Right renal pelvis (tissue), 4 donors: ENCODE results near the gene SLC10A6. TPM values are rescaled to one million over a fixed set of nuclear protein-coding genes. Genes with fewer than 3 reads are reported as not detected.
"Not testable (repeated sequence)": the region's sequence is repeated elsewhere in the genome, so short reads cannot be mapped to it uniquely, and the experiment has no call there.

Source experiments
- DNase-seq, 4 donors: peaks; one replicate each; pipeline ENCODE4 v3.0.0-alpha.2; 2013; ENCODE audit warnings: low read depth in 4 of 4, low spot score in 3 of 4, missing footprints in 1 of 4
- polyA plus RNA-seq, 4 donors: library from polyadenylated mRNA; unstranded; fragments of 120-200 nt; gene quantifications; one replicate each; pipeline ENCODE4 v1.2.1, GENCODE V29; 2013; ENCODE audit not compliant: insufficient read length in 4 of 4

Gene SLC10A6, protein sequence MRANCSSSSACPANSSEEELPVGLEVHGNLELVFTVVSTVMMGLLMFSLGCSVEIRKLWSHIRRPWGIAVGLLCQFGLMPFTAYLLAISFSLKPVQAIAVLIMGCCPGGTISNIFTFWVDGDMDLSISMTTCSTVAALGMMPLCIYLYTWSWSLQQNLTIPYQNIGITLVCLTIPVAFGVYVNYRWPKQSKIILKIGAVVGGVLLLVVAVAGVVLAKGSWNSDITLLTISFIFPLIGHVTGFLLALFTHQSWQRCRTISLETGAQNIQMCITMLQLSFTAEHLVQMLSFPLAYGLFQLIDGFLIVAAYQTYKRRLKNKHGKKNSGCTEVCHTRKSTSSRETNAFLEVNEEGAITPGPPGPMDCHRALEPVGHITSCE
- under 1 TPM; 0.11 to 0.17 (median 0.13) TPM for polyA plus RNA-seq

GRCh38 chr4:86848732-86849619, at the start of gene SLC10A6:
SLC10A6 (minus strand) TSS chr4:86849384; CDS start chr4:86849115, 269 bp downstream.
- DNase-seq: no peak

- no peak for DNase-seq
Observed at GRCh38 chr4:86898562-86898961, 49.4 kb upstream of the SLC10A6 start.

- no peak for DNase-seq
Observed at GRCh38 chr4:86896596-86896995, 47.4 kb upstream of the SLC10A6 start.

- DNase-seq: peak; percentile 59 to 63 (median 60)
Observed at GRCh38 chr4:86895692-86896488, 46.7 kb upstream of the SLC10A6 start.

DNA sequence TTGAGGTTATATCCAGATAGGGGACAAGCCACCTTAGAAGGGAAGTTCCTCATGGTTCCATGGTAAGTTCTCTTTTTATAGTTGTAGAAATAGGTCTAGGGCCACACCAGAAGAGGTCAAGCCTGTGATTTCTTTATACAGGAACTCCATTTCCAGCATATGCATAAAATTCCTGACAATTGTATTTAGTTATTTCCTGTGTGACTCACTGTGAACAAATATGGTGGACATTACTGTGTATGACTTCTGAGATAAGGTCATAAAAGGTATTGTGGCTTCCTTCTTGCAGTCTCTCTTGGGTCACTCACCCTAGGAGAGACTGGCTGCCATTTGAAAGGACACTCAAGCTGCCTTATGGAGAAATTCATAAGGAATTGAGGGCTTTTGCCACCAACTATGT, 45.3 kb upstream of the SLC10A6 start:
- DNase-seq: no peak

DNA sequence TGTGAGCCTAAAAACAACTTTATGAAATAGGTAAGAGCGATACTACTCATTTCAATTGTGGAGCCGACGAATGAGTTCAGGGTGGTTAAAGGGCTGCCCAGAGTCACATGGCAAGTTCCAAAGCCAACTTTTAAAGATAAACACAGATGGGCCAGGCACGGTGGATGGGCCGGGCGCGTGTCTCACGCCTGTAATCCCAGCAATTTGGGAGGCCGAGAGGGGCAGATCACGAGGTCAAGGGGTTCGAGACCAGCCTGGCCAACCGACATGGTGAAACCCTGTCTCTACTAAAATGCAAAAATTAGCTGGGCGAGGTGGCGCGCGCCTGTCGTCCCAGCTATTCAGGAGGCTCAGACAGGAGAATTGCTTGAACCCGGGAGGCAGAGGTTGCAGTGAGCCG, 44.0 kb upstream of the SLC10A6 start:
- no peak for DNase-seq

GRCh38 chr4:86892636-86892960, 43.4 kb upstream of the SLC10A6 start:
- DNase-seq: no peak

DNA sequence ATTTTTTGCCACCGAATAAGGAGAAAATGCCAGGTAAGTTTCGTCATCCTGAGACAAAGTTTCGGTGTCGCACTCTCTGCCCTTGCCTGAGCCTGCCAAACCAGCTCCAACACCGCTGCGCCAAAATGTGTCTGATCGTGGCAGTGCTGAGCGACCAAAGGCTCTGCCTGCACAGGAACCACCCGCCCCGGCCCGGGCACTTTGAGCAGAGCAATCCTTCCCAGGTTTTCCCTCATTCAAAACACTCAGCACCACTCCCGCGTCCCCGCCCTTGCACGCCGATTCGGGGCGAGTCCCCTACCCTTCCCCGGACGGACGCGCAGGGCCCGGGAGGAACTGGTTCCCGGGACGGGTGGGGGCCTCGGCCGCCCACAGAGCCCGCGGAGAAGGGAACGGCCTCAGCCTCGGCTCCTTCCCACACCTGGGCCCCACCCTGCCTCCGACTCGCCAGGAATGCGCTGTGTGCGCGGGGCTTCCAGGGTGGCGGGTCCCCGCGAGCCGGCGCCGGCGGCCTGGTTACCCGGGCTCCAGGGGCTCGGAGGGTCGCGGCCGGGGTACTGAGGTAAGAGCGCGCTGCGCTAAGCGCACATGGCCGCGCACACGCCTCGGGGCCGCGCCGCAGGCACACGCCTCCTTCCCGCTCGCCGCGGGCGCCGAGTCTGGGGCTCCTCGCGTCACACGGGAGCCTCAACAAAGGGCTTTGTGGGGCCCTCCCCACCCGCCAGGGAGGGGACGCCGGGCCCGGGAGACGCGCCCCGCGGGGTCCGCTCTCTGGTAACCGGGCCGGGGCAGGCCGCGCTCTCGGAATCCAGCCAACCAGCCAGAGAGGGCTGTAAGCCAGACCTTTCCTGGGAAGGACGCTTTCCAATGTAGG, 42.8 kb upstream of the SLC10A6 start, which contains the start of gene C4orf36:
TSS of gene C4orf36 (minus strand) at position 661 of the 874 bp plus-strand sequence. CDS start 902 bp downstream, outside the sequence.
- DNase-seq: peak; percentile 36 to 62 (median 58)

DNA sequence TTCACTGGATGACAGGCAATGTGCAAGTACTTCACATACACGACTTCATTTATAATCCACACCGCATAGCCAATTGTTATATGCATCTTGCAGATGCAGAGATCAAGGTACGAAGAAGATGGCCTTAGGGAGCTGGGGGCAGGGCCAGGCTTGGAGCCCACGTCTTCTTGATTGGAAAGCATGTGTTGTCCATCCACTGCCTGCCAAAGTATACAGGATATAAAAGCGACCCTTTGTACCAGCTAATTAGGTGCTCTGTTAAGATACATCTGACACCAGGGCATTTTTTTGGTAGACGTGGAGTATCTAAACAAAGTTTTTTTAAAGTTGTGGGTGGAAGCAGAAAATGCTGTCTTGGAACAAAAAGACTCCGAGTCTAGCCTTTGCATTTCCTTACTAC, 41.6 kb upstream of the SLC10A6 start:
- DNase-seq: no peak

DNA sequence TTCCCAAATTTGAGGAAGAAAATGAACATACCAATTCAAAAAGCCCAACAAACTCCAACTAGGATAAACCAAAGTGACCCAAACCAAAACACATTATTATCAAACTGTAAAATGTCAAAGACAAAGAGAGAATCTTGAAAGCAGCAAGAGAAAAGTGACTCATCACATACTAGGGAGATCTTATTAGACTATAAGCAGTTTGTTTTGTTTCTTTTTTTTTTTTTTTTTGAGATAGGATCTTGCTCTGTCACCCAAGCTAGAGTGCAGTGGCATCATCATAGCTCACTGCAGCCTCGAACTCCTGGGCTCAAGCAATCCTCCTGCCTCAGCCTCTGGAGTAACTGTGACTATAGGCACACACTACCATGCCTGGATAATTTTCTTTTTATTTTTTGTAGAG, 30.5 kb upstream of the SLC10A6 start:
- no peak for DNase-seq

- DNase-seq: no peak
Observed at GRCh38 chr4:86878640-86879039, 29.5 kb upstream of the SLC10A6 start.

DNA sequence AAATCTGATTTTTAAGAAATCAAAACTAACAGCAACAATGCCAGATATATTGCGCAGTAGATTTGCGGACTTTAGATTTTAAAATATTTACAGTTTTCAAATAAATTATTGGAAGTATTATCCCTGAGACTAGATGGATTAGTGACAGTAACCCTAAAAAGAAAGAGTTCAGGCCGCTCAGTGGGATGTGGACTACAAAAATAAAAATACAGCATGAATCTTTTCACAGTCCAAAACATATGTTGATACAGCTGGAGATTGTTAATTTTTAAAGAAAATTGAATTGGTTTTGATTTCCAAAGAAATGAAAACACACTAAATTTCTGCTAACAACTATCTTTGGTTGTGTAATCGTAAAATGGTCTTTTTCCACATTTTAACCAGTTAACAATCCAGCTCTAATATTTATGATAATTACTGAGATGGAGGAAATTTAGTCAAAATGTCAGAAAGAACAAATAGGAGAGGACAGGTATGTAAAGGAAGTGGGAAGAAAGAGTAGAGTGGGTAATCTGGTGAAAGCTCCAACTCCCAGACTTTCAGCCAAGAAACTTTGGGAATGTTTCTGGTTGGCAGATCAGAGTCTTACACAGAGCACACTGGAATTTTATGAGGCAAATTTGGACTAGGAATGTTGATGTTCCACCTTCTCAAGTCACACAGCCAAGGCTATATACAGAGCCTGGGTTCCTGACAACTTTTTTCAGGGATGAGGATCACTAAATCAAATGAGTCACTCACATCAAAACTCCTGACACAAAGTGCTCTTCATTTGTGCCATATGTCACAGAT, 27.9 kb upstream of the SLC10A6 start:
- DNase-seq: no peak

GRCh38 chr4:86875436-86875835, 26.3 kb upstream of the SLC10A6 start:
- DNase-seq: not testable (repeated sequence)

DNA sequence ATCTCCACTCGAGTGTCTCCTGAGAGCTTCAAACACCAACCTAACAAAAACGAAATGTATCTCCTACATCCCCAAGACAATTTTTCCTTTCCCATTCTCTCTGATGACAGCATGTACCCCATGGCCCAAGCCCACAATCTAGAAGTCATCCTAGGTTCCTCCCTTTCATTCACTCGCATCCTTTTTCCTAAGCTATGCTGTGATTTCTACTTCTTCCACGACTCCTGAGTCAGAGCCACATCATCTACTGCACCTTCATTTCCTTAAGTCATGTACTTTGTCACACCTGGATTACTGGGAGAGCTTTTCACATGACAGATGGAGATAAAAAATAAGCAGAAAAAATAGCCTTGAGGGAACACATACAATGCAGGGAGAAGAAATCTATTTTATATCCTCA, 23.0 kb upstream of the SLC10A6 start:
- DNase-seq: no peak

DNA sequence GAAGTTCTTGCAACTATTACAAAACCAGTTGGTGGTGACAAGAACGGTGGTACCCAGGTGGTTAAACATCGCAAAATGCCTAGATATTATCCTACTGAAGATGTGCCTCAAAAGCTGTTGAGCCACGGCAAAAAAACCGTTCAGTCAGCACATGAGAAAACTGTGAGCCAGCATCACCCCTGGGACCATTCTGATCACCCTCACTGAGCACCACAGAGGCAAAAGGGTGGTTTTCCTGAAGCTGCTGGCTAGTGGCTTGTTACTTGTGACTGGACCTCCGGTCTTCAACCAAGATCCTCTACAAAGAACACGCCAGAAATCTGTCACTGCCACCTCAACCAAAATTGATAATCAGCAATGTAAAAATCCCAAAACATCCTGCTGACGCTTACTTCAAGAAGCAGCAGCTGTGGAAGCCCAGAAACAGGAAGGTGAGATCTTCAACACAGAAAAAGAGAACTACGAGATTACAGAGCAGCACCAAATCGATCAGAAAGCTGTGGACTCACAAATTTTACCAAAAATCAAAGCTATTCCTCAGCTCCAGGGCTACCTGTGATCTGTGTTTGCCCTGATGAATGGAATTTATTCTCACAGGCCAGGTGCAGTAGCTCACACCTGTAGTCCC, 21.4 kb upstream of the SLC10A6 start:
- DNase-seq: no peak

DNA sequence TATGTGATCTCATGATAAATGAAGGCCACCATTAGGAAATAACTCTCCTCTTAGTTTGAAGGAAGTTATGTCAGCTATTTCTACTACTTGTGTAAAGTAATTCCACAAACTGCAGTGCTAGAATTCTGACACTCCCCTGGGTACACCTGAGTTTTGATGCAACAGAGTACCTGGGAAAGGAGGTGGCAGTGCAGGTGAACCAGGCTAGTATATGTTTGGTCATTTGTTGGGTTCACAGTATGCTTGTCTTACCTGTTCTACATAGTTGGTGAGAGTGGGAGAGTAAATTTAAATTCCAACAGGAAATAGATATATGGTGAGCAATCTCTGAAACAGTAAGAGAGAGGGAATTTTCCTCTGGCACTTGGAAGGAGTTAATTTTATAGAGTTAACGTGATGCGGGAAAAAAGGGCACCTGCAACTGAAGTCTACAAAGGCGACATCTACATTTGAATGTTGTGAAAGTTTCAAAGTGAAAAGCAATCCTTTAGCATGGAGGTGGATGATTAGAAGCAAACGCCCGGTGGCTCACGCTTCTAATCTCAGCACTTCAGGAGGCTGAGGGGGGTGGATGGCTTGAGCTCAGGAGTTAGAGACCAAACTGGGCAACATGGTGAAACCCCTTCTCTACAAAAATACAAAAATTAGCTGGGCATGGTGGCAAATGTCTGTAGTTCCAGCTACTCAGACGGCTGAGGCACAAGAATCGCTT, 8.3 kb upstream of the SLC10A6 start:
- DNase-seq: no peak

DNA sequence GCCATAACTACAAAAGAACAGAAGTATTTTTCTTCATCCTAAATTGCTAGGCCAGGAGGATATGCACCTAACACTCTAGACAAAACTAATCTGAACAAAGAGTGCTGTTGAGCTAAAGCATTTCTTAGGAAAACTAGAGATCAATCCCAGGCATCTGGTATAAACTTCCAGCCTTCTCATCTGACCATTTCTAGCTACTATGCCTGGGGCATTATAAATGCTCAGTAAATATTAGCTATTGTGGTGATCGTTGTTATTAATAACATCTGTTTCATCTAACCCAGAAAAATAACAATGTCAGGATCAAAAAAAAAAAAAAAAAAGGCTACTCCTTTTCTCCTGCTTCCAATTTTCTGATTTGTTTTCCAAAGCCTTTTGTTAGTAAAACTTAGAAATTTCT, 7.7 kb upstream of the SLC10A6 start:
- no peak for DNase-seq

- no peak for DNase-seq
Observed at GRCh38 chr4:86855572-86855971, 6.4 kb upstream of the SLC10A6 start.
